ENCODE measurements around the gene TPM3. TPM values are rescaled to one million over a fixed set of nuclear protein-coding genes. Genes with fewer than 3 reads are reported as not detected.
"Not testable (repeated sequence)": the region's sequence is repeated elsewhere in the genome, so short reads cannot be mapped to it uniquely, and the experiment has no call there.

TPM3 gene
- polyA plus RNA-seq, 4 donors: 249 to 292 (median 288) TPM

GRCh38 chr1:154171223-154171583 is 20.7 kb downstream of the TPM3 start:
- DNase-seq (ENCODE audit: low read depth in 4 of 4, low spot score in 2 of 4): no peak

- DNase-seq (ENCODE audit: low read depth in 4 of 4, low spot score in 2 of 4): no peak
These were observed 21.2 kb downstream of the TPM3 start for GRCh38 chr1:154170547-154171222.

- no peak for DNase-seq (ENCODE audit: low read depth in 4 of 4, low spot score in 2 of 4)
These were observed 24.4 kb downstream of the TPM3 start for GRCh38 chr1:154167461-154167860.

- no peak for DNase-seq (ENCODE audit: low read depth in 4 of 4, low spot score in 2 of 4)
These were observed 25.7 kb downstream of the TPM3 start for GRCh38 chr1:154166207-154166606.

GRCh38 chr1:154159554-154159953 is 32.3 kb downstream of the TPM3 start:
- no peak for DNase-seq (ENCODE audit: low read depth in 4 of 4, low spot score in 2 of 4)

- no peak for DNase-seq (ENCODE audit: low read depth in 4 of 4, low spot score in 2 of 4)
These were observed 33.4 kb downstream of the TPM3 start for GRCh38 chr1:154158307-154159125.

- no peak for DNase-seq (ENCODE audit: low read depth in 4 of 4, low spot score in 2 of 4)
These were observed 34.2 kb downstream of the TPM3 start for GRCh38 chr1:154157520-154158306.

- DNase-seq (ENCODE audit: low read depth in 4 of 4, low spot score in 2 of 4): peak in 2 of 4 donors; percentile 10 to 25
These were observed 36.6 kb downstream of the TPM3 start for GRCh38 chr1:154155251-154155650.

- DNase-seq (ENCODE audit: low read depth in 4 of 4, low spot score in 2 of 4): peak in 2 of 4 donors; percentile 4 to 17
These were observed 37.2 kb downstream of the TPM3 start, which contains the start of gene NUP210L for GRCh38 chr1:154154534-154155191. NUP210L (minus strand) TSS chr1:154155073.

- no peak for DNase-seq (ENCODE audit: low read depth in 4 of 4, low spot score in 2 of 4)
These were observed 37.8 kb downstream of the TPM3 start for GRCh38 chr1:154154053-154154452.

GRCh38 chr1:154151311-154151710 is 40.6 kb downstream of the TPM3 start:
- no peak for DNase-seq (ENCODE audit: low read depth in 4 of 4, low spot score in 2 of 4)

- no peak for DNase-seq (ENCODE audit: low read depth in 4 of 4, low spot score in 2 of 4)
These were observed 43.1 kb downstream of the TPM3 start for GRCh38 chr1:154148807-154149206.

GRCh38 chr1:154147505-154147904 is 44.4 kb downstream of the TPM3 start:
- not testable (repeated sequence) for DNase-seq (ENCODE audit: low read depth in 4 of 4, low spot score in 2 of 4)

- no peak for DNase-seq (ENCODE audit: low read depth in 4 of 4, low spot score in 2 of 4)
These were observed 45.9 kb downstream of the TPM3 start for GRCh38 chr1:154145986-154146385.

- no peak for DNase-seq (ENCODE audit: low read depth in 4 of 4, low spot score in 2 of 4)
These were observed 49.5 kb downstream of the TPM3 start for GRCh38 chr1:154142358-154142757.

- DNase-seq (ENCODE audit: low read depth in 4 of 4, low spot score in 2 of 4): no peak
These were observed 50.7 kb downstream of the TPM3 start for GRCh38 chr1:154141240-154141639.

- no peak for DNase-seq (ENCODE audit: low read depth in 4 of 4, low spot score in 2 of 4)
These were observed 54.0 kb downstream of the TPM3 start for GRCh38 chr1:154137888-154138287.

- DNase-seq (ENCODE audit: low read depth in 4 of 4, low spot score in 2 of 4): no peak
These were observed 58.6 kb downstream of the TPM3 start for GRCh38 chr1:154133256-154133655.

GRCh38 chr1:154129391-154129970 is 62.4 kb downstream of the TPM3 start:
- no peak for DNase-seq (ENCODE audit: low read depth in 4 of 4, low spot score in 2 of 4)

GRCh38 chr1:154123205-154123604 is 68.7 kb downstream of the TPM3 start:
- DNase-seq (ENCODE audit: low read depth in 4 of 4, low spot score in 2 of 4): not testable (repeated sequence)
